ENCODE measurements around the gene PXDC1.

The PXDC1 gene

DNA sequence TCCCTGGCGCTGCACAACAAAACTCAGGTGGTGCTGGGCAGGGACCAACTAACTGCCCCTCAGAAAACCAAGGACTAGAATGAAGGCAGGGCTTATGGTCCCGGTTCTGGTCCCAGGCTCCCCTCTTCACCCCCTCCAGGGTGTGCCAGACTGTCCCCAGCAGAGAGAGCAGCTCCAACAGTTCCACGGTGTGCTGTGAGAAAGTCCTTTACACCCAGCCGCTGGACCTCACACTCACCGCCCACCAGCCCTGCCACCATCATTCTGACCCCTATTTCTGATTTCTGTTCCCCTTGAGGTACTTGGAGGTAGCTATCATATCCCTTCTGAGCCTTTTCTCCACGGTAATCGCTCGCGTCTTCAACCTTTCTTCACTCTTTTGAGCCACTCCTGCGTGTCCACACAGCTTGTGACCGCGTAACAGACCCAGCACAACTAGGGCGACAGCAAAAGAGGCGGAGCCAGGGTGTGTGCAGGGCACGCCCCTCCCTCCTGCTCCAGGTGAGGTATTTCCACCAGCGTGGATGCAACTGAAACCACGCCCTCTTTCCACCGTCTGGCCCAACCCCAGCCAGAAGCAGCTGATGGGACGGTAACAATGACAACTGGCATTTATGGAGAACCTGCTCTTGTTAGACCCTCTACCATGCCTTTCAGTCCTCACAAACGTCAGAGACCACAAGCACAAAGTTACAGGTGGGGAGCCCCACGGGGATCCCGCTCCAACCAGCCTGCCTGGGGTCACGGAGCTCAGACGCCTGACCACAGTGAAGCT, 2.3 kb downstream of the PXDC1 start:
- in situ Hi-C loops (cut with HindIII; ENCODE audit: low sequenced_read_pairs), result no loop called here

GRCh38 chr6:3748208-3749066, 3.1 kb downstream of the PXDC1 start:
- in situ Hi-C loops (cut with HindIII; ENCODE audit: low sequenced_read_pairs), result no loop called here

DNA sequence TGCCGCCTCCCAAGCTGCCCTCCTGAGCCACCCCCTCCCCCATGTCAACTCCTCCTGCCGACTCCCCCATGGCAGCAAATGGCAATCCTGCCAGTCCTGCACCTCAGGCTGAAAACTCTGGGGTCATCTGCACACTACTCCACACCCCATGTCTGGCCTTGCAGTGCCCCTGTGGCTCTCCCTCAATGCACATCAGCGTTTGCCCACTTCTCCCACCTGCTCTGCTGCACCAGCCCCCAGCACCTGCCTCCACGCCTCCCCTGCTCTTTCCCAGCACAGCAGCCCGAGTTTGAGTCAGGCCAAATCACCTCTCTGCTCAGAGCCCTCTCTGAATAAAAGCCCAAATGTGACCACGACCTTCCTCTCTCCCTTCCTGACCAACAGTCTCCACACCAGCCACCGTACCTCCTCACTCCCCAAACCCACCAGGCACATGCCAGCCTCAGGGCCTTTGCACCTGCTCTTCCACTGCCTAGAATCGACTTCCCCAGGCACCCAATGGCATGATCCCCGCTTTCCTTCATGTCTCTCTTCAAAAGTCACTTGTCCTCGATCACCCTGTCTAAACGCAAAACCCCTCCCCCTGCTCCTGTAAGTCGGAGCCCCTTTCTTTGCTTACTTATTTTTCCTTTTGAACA, 4.3 kb downstream of the PXDC1 start:
- in situ Hi-C loops (cut with HindIII; ENCODE audit: low sequenced_read_pairs), result no loop called here

- in situ Hi-C loops (cut with HindIII; ENCODE audit: low sequenced_read_pairs), result no loop called here
Observed at GRCh38 chr6:3746696-3747095, 4.8 kb downstream of the PXDC1 start.

- in situ Hi-C loops (cut with HindIII; ENCODE audit: low sequenced_read_pairs), result no loop called here
Observed at GRCh38 chr6:3746119-3746691, 5.3 kb downstream of the PXDC1 start.

DNA sequence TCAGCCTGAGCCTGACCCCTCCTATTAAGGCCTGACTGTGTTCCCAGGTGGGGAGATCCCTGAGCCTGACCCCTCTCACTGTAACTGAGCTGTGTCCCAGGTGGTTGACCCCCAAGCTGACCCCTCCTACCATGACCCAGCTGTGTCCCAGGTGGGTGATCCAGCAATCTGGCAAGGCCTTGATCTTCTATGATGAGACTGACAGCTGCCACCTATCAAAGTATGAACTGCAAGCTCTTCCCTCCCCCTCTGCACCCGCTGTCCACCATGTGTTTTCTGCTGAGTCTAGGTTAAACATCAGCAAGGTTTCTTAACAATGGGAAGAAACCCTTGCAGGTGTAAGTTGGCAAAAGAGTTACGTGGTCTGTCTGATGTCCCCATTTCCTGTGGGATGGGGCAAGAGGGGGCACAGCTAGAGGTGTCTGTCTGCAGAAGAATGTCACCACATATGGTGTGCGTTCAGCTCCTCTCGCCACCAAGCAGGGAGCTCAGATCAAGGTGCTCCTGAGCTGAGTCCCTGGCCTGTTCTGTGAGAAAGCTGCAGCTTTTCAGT, 5.9 kb downstream of the PXDC1 start:
- in situ Hi-C loops (cut with HindIII; ENCODE audit: low sequenced_read_pairs), result no loop called here

DNA sequence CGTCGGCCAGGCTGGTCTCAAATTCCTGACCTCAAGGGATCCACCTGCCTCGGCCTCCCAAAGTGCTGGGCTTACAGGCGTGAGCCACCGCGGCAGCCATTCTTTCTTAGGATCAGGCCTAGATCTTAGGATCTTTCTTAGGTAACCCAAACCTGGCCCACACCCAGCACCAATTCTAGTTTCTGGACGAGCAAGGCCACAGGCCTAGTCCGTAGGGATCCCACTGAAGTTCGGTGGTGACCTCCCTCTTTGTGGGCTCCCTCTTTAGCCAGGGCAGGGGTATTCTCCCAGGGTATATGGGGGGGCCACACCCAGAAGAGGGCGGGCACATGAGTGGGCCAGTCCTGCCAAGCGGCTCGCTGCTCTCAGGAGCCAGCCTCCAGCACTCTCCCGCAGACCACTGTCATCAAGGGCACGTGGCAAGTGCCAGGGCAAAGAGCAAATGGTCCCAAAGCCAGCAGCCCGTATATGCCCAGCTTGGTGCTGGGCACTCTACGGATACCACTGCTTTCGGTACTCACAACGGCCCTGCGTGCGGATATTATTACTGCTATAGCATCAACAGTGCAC, 6.5 kb downstream of the PXDC1 start:
- in situ Hi-C loops (cut with HindIII; ENCODE audit: low sequenced_read_pairs), result no loop called here

DNA sequence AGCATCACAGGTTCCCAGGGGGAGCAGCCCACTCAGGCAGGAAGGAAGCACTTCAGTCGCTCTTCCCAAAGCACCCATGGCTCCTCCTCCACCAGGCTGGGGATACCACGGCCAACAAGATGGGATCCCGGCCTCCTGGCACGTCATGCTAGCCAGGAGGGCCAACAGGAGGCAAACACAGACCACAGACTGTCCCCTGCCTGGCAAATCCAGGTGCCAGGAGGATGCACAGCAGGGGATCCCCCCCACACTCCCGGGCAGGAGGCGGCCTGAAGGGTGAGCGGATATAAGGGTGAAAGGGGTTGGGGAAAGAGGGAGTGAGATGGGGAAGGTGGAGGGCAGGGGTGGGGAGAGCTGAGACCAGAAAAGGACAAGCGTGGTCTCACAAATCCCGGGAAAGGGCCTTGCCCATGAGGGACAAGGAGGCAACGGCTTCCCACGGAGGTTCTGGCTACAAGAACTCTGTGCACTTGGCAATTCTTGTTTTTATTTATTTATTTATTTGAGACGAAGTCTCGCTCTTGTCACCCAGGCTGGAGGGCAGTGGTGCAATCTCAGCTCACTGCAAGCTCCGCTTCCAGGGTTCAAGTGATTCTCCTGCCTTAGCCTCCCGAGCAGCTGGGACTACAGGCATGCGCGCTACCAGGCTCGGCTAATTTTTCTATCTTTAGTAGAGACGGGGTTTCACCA, 7.2 kb downstream of the PXDC1 start:
- in situ Hi-C loops (cut with HindIII; ENCODE audit: low sequenced_read_pairs), result no loop called here

DNA sequence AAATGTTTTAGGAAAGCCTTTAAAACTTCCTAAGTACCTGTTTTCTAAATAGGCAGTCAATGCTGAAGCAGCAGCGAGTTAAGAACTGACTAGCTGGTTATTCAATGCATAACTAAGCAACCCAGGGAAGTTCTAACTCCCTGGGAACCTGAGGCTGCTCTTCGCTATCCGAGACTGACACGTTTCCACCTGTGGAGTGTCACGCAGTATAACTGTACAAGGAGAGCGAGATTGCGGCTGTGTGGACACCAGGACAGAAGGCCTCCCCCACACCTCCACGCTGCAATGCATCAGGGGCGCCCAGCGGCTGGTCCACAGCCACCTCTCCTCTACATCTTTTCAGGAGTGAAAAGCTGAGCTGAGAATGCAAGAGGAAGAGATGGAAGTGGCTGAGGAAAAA, 8.0 kb downstream of the PXDC1 start:
- in situ Hi-C loops (cut with HindIII; ENCODE audit: low sequenced_read_pairs), result no loop called here

DNA sequence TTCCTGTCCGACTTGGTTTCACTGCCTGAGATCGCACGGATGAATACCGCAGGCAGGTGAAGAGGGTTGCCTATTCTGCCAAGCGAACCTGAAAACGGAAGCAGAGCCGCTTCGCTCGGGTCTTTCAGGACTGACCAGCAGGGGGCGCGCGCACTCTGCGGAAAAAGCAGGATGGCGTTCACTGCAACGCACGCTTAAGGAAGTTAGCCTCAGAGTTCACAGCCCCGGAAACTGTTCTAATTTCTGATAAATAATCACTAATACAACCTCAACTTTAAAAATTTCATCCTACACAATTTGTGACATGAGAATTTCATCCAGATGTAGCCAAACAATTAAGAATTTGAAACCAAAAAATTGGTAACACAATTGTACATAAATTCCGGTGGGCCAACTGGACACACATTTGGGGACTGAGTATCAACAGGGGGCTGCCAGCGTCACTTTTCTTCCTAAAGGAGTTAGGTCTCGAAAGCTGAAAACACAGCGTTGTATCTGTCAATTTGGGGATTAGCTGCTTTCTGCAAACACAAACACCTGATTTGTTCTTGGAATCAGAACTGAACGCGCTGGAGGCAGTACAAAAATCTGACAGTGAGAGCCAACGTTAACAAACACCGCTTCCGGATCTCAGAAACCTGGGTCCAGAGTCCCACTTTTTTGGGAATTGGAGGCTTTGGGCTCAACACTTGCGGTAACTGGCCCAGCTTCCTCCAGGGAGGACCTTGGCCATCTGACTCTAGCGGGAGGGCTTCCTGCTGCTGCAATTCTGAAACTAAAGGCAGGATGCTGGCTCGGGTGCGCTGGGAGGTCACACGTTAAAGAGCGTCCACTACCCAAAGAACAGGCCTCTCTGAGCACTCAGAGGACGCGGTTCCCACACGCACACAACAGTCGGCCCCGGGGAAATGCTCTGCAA, 8.8 kb downstream of the PXDC1 start:
- in situ Hi-C loops (cut with HindIII; ENCODE audit: low sequenced_read_pairs), result no loop called here

GRCh38 chr6:3742076-3742425, 9.5 kb downstream of the PXDC1 start:
- in situ Hi-C loops (cut with HindIII; ENCODE audit: low sequenced_read_pairs), result no loop called here

GRCh38 chr6:3741477-3741871, 10.0 kb downstream of the PXDC1 start:
- in situ Hi-C loops (cut with HindIII; ENCODE audit: low sequenced_read_pairs), result no loop called here

DNA sequence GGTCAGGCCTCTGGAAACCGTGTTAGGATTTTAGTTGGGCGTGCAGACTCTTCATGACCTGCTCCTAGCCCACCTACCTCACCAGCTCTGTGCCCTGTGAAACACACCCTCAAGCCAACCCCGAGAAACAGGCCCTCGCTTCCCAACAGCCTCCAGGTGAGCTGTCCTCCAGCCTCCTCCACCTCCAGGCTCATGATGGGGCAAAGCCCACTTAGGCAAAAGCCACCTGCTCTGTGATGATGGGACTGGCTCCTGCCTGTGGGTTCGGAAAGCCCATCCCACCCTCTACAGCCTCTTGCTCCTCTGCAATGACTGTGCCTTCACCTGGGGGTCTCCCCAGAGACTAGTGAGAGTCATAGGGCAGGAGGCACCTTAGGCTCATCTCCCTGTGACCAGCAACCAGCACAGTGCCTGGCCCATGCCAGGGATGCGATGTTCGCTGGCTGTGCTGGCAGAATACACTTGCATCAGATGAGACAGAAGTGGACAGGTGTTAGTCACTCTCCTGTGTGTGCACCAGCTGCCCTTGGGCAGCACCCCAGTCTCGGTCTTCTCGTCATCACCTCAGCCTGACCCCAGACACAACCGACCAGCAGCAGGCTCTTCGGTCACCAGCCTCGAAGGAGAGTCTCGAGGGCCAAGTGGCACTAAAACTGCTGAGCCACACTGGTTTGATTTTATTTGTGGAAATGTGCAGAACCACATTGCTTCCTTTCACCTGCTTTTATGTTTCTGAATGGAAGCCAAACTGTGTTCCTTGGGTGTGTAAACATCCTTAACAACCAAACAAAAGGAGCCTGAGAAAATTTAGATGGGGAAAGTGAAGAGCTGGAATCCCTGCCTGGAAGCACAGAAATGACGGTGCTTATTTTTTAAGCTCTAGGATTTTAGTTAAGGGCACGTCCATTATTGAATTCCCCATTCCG, 10.7 kb downstream of the PXDC1 start:
- in situ Hi-C loops (cut with HindIII; ENCODE audit: low sequenced_read_pairs), result no loop called here

GRCh38 chr6:3739311-3739897, 12.1 kb downstream of the PXDC1 start:
- in situ Hi-C loops (cut with HindIII; ENCODE audit: low sequenced_read_pairs), result no loop called here

- in situ Hi-C loops (cut with HindIII; ENCODE audit: low sequenced_read_pairs), result no loop called here
Observed at GRCh38 chr6:3738381-3739131, 13.0 kb downstream of the PXDC1 start.

- in situ Hi-C loops (cut with HindIII; ENCODE audit: low sequenced_read_pairs), result no loop called here
Observed at GRCh38 chr6:3737831-3738210, 13.7 kb downstream of the PXDC1 start.
